GM12891 (cell line): Measurements from ENCODE around the gene SYNM.

Source experiments
- POLR2A ChIP-seq: IDR thresholded peaks from 2 replicates; pipeline ENCODE4 v1.6.1; 2011; ENCODE audit warnings: low read depth, low read length, control low read depth
- POLR2AphosphoS5 ChIP-seq: IDR thresholded peaks from 2 replicates; pipeline ENCODE4 v1.6.1; 2011; ENCODE audit warnings: low read depth, low read length, control low read depth
- POU2F2 ChIP-seq: IDR thresholded peaks from 2 replicates; pipeline ENCODE4 v1.6.1; 2011; ENCODE audit warnings: low read depth, mild to moderate bottlenecking, control low read depth, low read length, moderate library complexity
- SPI1 ChIP-seq: IDR thresholded peaks from 2 replicates; pipeline ENCODE4 v1.6.1; 2011; ENCODE audit warnings: low read depth, low read length, control low read depth
- TAF1 ChIP-seq: IDR thresholded peaks from 2 replicates; pipeline ENCODE4 v1.6.1; 2011; ENCODE audit warnings: low read depth, low read length, control low read depth

DNA sequence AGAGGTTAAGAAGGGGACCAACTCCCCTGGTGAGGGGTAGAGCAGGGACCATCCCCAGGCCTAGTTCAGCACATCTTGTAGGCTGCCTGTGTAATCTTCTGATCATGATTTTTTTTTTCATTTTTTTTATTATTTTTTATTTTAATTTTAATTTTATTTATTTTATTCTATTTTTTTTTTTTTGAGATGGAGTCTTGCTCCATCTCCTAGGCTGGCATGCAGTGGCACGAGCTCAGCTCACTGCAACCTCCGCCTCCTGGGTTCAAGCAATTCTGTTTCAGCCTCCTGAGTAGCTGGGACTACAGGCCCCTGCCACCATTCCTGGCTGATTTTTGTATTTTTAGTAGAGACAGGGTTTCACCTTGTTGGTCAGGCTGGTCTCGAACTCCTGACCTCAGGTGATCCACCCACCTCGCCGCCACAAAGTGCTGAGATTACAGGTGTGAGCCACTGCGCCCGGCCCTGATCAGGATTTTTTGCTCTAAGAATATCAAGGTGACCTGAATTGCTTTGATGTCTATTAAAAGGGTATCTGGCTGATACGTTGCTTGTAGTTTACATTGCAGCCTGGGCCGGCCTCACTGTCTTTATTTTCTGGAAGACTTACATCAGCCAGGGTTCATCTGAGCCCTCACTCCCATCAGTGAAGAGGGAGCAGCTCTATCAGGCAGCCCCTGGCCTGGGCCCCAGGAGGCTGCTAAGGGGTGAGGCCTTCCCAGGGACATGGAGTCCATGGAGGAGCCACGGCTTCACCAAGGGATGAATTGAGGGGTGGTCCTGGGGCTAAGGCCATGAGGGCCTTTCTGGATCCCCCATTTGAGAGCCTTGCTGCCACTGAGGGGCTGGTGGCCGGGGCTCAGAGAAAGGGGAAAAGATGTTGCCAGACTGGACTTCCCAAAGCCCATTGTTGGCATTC lies 10.7 kb downstream of the SYNM start:
- TF ChIP-seq POU2F2 = no peak
- no peak for TF ChIP-seq POLR2AphosphoS5
- TF ChIP-seq POLR2A = no peak
- TF ChIP-seq SPI1 = no peak
- no peak for TF ChIP-seq TAF1
